OCI-LY7 (cell line): Measurements from ENCODE around the gene IRX1.

Experiments used
- CTCF ChIP-seq: fragments of 200-600 bp; sonication (generic); conservative IDR thresholded peaks from 2 replicates; pipeline ENCODE4 v1.5.1; 2014; ENCODE audit warnings: mild to moderate bottlenecking, antibody characterized with exemption, low read length, moderate library complexity, mixed read lengths
- EZH2phosphoT487 ChIP-seq: fragments of 200-600 bp; sonication (generic); IDR thresholded peaks from 2 replicates; pipeline ENCODE4 v1.6.1; 2018; ENCODE audit warnings: low read depth, borderline replicate concordance, mild to moderate bottlenecking, mixed run types, antibody characterized with exemption, low read length, moderate library complexity, mixed read lengths

- TF ChIP-seq CTCF (no peak), EZH2phosphoT487 (no peak)
Measured at GRCh38 chr5:3607541-3608181, 12.0 kb downstream of the IRX1 start.
